Measurements from ENCODE around the gene PCGF6.
"Not testable (repeated sequence)": the region's sequence is repeated elsewhere in the genome, so short reads cannot be mapped to it uniquely, and the experiment has no call there.

The PCGF6 gene, protein sequence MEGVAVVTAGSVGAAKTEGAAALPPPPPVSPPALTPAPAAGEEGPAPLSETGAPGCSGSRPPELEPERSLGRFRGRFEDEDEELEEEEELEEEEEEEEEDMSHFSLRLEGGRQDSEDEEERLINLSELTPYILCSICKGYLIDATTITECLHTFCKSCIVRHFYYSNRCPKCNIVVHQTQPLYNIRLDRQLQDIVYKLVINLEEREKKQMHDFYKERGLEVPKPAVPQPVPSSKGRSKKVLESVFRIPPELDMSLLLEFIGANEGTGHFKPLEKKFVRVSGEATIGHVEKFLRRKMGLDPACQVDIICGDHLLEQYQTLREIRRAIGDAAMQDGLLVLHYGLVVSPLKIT
- 16.3 to 16.4 reads per million in 2 experiments for total RNA-seq

- DNase-seq (ENCODE audit: low read depth) = peak; percentile 40
Observed at GRCh38 chr10:103350517-103351260, at the start of gene PCGF6. TSS of gene PCGF6 (minus strand) at chr10:103351140. CDS start at chr10:103351066, 74 bp downstream.

- DNase-seq (ENCODE audit: low read depth) = no peak
Observed at GRCh38 chr10:103397191-103397825, 46.4 kb upstream of the PCGF6 start.

DNA sequence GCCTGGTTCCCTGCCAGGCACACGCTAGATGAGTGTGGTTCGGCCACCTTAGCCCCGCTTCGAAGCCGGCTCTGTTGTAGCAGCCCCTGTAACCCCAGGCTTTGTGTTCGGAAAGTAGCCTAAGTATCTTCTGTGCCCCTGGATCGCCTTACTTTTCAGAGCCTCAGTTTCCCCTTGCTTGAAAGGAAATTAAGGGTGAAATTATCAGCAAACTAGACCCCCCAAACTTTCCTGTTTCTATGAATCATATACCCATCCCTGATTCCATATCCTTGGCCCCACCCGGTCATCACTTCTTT lies 45.8 kb upstream of the PCGF6 start:
- DNase-seq (ENCODE audit: low read depth) = no peak

- peak; percentile 89 for DNase-seq (ENCODE audit: low read depth)
Observed at GRCh38 chr10:103396067-103396788, 45.3 kb upstream of the PCGF6 start, which contains the start of the genes ATP5MK and PDCD11. TSS of gene ATP5MK (minus strand) at chr10:103396475. CDS start at chr10:103392457, 4,018 bp downstream. TSS of gene PDCD11 (plus strand) at chr10:103396626. CDS start at chr10:103398427, 1,801 bp downstream.

DNA sequence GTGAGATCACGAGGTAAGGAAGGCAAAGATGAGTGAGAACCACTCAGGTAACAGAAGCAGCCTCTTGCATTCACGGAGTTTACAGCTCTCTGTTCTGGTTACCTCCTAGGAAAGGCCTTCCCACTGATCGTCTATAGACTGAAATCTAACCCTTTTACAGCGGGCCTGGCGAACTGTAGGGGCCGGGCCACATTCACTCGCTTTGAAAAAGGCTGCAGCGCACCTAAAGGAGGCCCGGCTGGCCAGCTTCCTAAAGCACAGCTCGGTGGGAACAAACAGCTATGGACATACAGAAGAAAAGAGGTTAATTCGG lies 44.8 kb upstream of the PCGF6 start:
- DNase-seq (ENCODE audit: low read depth) = no peak

DNA sequence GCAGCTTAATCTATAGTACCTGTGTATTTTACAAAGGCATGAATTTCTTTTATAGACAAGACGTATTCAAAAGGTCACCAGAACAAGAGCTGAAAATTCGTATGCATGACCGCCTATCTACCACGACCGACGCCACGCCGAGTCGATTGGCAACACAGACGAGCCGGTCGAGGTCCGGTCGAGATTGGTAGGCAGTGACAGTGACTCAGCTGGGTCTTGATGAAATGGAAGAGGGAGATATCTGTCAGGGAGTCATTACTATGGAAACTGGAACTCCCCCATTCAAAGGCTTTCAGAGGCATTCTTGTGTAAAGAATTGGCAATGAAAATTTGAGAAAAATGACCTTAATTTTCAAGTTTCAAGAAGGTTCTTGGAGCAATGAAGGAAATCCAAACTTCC lies 43.2 kb upstream of the PCGF6 start:
- DNase-seq (ENCODE audit: low read depth) = no peak

- DNase-seq (ENCODE audit: low read depth) = no peak
Observed at GRCh38 chr10:103382769-103383168, 31.8 kb upstream of the PCGF6 start.

- DNase-seq (ENCODE audit: low read depth) = no peak
Observed at GRCh38 chr10:103374263-103374662, 23.3 kb upstream of the PCGF6 start.

GRCh38 chr10:103373544-103373943 lies 22.6 kb upstream of the PCGF6 start:
- DNase-seq (ENCODE audit: low read depth) = no peak

GRCh38 chr10:103367782-103368518 lies 17.0 kb upstream of the PCGF6 start, which contains the start of gene TAF5:
TSS of gene TAF5 (plus strand) at chr10:103367976. CDS start at chr10:103367990, 14 bp downstream.
- DNase-seq (ENCODE audit: low read depth) = peak; percentile 85

- DNase-seq (ENCODE audit: low read depth) = no peak
Observed at GRCh38 chr10:103367379-103367781, 16.4 kb upstream of the PCGF6 start.

DNA sequence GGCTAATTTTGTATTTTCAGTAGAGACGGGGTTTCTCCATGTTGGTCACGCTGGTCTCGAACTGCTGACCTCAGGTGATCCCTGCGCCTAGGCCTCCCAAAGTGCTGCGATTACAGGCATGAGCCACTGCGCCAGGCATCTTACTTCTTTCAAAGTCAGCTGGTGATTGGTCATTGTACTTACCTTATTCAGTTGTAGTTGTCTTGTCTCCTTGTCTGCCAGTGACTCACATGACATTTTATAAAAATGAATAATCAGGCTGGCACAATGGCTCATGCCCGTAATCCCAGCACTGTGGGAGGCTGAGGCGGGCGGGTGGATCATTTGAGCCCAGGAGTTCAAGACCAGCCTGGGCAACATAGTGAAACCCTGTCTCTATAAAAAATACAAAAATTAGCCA lies 9.9 kb upstream of the PCGF6 start:
- not testable (repeated sequence) for DNase-seq (ENCODE audit: low read depth)

DNA sequence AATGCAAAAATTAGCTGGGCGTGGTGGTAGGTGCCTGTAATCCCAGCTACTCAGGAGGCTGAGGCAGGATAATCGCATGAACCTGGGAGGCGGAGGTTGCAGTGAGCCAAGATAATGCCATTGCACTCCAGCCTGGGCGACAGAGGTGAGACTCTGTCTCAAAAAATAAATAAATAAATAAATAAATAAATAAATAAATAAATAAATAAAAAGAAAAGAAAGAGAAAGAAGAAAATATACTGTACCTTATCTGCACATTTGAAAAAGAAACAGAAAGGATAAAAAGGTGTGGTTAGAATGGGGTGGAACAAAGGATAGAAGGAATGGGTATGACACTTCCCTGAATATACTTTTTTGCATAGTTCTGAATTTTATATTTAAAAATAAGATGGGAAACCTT lies 8.6 kb upstream of the PCGF6 start:
- not testable (repeated sequence) for DNase-seq (ENCODE audit: low read depth)

DNA sequence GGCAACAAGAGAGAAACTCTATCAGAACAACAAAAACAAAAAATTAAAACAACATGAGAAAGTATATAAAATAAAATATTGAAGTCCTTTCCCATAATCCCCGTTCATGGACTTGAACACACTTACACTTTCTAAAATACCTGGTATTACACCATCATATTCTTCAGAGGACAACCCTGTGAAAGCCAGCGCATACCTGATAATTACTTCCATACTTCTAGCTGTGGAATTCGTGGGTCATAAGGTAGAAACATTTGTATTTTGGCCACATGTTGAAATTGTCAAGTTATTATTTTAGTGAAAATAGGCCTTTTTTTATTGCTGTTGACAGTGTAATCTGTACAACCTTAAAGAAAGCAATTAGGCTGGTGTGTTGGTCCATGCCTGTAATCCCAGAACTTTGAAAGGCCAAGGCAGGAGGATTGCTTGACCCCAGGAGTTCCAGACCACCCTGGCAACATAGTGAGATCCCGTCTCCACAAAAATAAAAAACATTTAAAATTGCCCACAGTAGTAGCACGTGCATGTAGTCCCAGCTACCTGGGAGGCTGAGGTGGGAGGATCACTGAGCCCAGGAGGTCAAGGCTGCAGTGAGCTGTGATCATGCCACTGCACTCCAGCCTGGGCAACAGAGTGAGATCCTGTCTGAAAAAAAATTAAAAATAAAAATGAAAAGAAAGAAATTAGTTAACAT lies 5.1 kb upstream of the PCGF6 start:
- DNase-seq (ENCODE audit: low read depth) = no peak

DNA sequence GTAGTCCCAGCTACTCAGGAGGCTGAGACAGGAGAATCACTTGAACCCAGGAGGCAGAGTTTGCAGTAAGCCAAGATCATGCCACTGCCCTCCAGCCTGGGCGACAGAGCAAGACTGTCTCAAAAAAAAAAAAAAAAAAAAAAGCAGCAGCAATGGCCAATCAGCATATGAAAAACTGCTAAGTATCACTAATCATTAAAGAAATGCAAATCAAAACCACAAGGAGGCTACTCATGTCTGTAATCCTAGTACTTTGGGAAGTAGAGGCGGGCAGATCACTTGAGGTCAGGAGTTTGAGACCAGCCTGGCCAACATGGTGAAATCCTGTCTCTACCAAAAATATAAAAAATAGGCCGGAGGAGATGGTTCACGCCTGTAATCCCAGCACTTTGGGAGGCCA lies 3.6 kb upstream of the PCGF6 start:
- DNase-seq (ENCODE audit: low read depth) = not testable (repeated sequence)

- no peak for DNase-seq (ENCODE audit: low read depth)
Observed at GRCh38 chr10:103353281-103353680, 2.3 kb upstream of the PCGF6 start.

GRCh38 chr10:103350175-103350516 lies 794 bp downstream of the PCGF6 start:
- no peak for DNase-seq (ENCODE audit: low read depth)

DNA sequence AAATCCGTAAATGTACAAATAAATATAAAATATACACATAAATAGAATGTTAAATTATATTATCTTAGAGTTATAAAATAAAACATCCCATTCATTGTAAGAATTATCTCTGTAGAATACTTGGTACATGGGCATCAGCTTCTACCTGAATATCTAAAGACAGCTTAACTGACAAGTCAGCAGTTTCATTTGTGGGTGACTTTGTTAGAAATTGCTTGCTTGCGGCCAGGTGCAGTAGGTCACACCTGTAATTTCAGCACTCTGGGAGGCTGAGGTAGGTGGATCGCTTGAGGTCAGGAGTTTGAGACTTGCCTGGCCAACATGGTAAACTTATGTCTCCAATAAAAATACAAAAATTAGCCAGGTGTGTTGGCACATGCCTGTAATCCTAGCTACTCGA lies 14.6 kb downstream of the PCGF6 start:
- DNase-seq (ENCODE audit: low read depth) = no peak

DNA sequence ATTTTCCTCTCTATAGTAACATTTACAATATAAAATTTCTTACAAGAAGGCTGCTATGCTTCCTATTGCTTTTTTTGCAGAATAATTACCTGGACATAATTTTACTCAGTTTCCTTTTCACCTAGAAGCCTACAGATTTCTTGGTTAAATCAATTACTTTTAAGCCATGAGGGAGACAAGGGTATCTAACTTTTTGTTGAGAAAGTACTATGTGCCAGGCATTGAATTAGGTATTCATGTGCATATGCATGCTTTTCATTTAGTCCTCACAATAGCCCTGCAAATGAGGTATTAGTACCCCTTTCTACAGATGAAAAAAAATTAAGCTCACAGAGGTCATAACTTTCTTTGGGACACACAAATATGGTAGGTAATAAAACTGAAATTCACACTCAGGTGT lies 16.4 kb downstream of the PCGF6 start:
- DNase-seq (ENCODE audit: low read depth) = no peak

DNA sequence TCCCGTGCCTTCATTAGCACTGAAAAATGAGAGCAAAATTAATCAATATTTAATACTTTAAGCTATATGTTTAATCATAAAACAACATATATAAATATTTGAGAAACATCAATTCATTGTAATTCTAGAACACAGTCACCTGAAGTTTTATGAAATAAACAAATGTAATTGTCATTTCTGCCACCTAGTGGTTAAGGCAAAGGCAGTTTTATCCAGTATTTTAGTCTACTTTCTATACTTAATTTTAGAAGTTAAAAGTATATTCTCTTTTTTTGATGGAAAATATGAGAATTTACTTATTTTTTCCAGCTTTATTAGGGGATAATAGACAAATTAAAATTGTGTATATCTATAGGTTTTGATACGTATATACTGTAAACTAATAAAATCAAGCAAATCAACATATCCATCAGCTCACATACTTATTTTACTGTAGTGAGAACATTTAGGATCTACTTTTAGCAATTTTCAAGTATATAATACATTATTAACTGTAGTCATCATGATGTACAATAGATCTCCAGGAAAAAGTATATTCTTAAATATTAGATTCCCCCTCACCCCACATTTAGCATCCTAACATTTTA lies 16.9 kb downstream of the PCGF6 start:
- DNase-seq (ENCODE audit: low read depth) = no peak

GRCh38 chr10:103327906-103328305 lies 23.0 kb downstream of the PCGF6 start:
- DNase-seq (ENCODE audit: low read depth) = no peak

Measured in T follicular helper cell (primary cell).